NCI-H2107 treated with DMSO at 0.1 percent for 48 hours (cell line): ENCODE data around the gene IRF4.

Experiments used
- DNase-seq: peaks from one replicate; lab custom pipeline; 2025; ENCODE audit not compliant: unreplicated experiment; lab: John Stamatoyannopoulos, UW

Gene IRF4

GRCh38 chr6:441126-441920 lies 49.8 kb downstream of the IRF4 start:
- no peak for DNase-seq

GRCh38 chr6:443621-444159 lies 52.1 kb downstream of the IRF4 start:
- no peak for DNase-seq

GRCh38 chr6:444653-445275 lies 53.2 kb downstream of the IRF4 start:
- peak; percentile 6 for DNase-seq

GRCh38 chr6:445571-446417 lies 54.2 kb downstream of the IRF4 start:
- no peak for DNase-seq

GRCh38 chr6:446418-447366 lies 55.1 kb downstream of the IRF4 start:
- DNase-seq = no peak

- no peak for DNase-seq
These were observed 56.0 kb downstream of the IRF4 start for GRCh38 chr6:447381-448165.

- DNase-seq = no peak
These were observed 56.9 kb downstream of the IRF4 start for GRCh38 chr6:448296-449056.

GRCh38 chr6:449057-449430 lies 57.5 kb downstream of the IRF4 start:
- DNase-seq = no peak

- no peak for DNase-seq
These were observed 58.2 kb downstream of the IRF4 start for GRCh38 chr6:449486-450419.

- no peak for DNase-seq
These were observed 59.8 kb downstream of the IRF4 start for GRCh38 chr6:451336-451735.

- no peak for DNase-seq
These were observed 60.3 kb downstream of the IRF4 start for GRCh38 chr6:451847-452246.

GRCh38 chr6:452301-453067 lies 60.9 kb downstream of the IRF4 start:
- DNase-seq = no peak

- DNase-seq = no peak
These were observed 61.6 kb downstream of the IRF4 start for GRCh38 chr6:453152-453551.

- no peak for DNase-seq
These were observed 62.8 kb downstream of the IRF4 start for GRCh38 chr6:454148-454991.

- no peak for DNase-seq
These were observed 63.5 kb downstream of the IRF4 start for GRCh38 chr6:455006-455585.

GRCh38 chr6:455835-456234 lies 64.3 kb downstream of the IRF4 start:
- no peak for DNase-seq
